ENCODE results near the gene SERPINB6. TPM values are rescaled to one million over a fixed set of nuclear protein-coding genes. Genes with fewer than 3 reads are reported as not detected.

The SERPINB6 gene
- total RNA-seq, 1 experiment from 2014 or later: 39.0 TPM

DNA sequence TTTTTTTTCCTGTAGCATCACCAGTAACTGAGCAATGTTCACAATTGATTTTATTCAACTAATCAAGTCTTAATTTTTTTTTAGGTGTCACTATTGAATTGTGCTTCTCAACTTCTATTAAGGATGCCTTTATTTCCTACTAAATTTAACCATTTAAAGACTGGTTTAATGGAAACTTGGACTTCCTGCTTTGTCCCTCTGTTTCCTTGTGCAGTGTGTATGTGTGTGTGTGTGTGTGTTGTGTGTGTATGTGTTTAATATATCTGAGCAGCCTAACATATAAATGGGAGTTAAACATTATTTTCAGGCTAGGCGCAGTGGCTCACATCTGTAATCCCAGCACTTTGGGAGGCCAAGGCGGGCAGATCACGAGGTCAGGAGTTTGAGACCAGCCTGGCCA is 1.8 kb downstream of the SERPINB6 start:
- H3K36me3 Mint-ChIP-seq (ENCODE audit: insufficient read depth in 1 of 3, low read depth in 3 of 3): no peaks in the 10 kb centered on the region; a peak in 2 of 7 replicates
- Histone ChIP-seq H4K20me1 (ENCODE audit: control insufficient read depth, insufficient read depth, insufficient read length) (no peaks in the 10 kb centered on the region), H2BK120ac (ENCODE audit: low read depth, low read length, poor library complexity, severe bottlenecking) (no peak overlapping the region), H2AK5ac (ENCODE audit: insufficient read length, low read length) (no peak overlapping the region), H3K14ac (ENCODE audit: insufficient read depth, low read length) (no peak overlapping the region), H4K91ac (ENCODE audit: insufficient read length, low read depth, low read length) (no peak overlapping the region), H3T11ph (ENCODE audit: low read length) (no peak overlapping the region), H2AFZ (ENCODE audit: low read length) (no peak overlapping the region), H3K79me1 (ENCODE audit: insufficient read depth, low read depth, low read length, poor library complexity, severe bottlenecking) (no peaks in the 10 kb centered on the region), H3K23ac (ENCODE audit: insufficient read length, low read depth, low read length) (no peak overlapping the region), H2BK20ac (ENCODE audit: low read depth, low read length, poor library complexity, severe bottlenecking) (no peak overlapping the region), H2BK12ac (ENCODE audit: insufficient read length, low read depth, low read length) (no peak overlapping the region), H3K4ac (ENCODE audit: low read depth, low read length) (no peak overlapping the region), H3K79me2 (ENCODE audit: insufficient read depth, low read length) (no peaks in the 10 kb centered on the region), H4K8ac (replicated peaks; ENCODE audit: insufficient read length, low read depth, low read length) (no peak overlapping the region), H3K18ac (ENCODE audit: insufficient read length, low read depth, low read length) (no peak overlapping the region), H3K4me2 (ENCODE audit: insufficient read depth, insufficient read length, low read length) (no peak overlapping the region), H3K9ac (ENCODE audit: extremely low read depth, insufficient read length, low read length) (no peak overlapping the region), H3K23me2 (ENCODE audit: insufficient read length, low read depth, low read length, poor library complexity, severe bottlenecking) (peaks cover 6% of the 10 kb centered on the region), H3K27ac (ENCODE audit: insufficient read length, low read depth, low read length) (no peak overlapping the region), H3K9me3 (ENCODE audit: control insufficient read depth, low read depth, low read length) (no peaks in the 10 kb centered on the region), H2BK15ac (ENCODE audit: low read depth, low read length) (no peak overlapping the region), H3K27me3 (ENCODE audit: insufficient read depth, low read length) (no peaks in the 10 kb centered on the region), H3K4me1 (ENCODE audit: insufficient read depth, low read length) (peaks cover 3% of the 10 kb centered on the region; the same call in 1 of the 2 replicates), H2BK5ac (ENCODE audit: insufficient read length, low read length) (no peak overlapping the region), H3K56ac (ENCODE audit: insufficient read length, low read depth, low read length) (no peak overlapping the region), H4K5ac (ENCODE audit: insufficient read length, low read depth, low read length) (no peak overlapping the region)
- TF ChIP-seq, protein P1, sequence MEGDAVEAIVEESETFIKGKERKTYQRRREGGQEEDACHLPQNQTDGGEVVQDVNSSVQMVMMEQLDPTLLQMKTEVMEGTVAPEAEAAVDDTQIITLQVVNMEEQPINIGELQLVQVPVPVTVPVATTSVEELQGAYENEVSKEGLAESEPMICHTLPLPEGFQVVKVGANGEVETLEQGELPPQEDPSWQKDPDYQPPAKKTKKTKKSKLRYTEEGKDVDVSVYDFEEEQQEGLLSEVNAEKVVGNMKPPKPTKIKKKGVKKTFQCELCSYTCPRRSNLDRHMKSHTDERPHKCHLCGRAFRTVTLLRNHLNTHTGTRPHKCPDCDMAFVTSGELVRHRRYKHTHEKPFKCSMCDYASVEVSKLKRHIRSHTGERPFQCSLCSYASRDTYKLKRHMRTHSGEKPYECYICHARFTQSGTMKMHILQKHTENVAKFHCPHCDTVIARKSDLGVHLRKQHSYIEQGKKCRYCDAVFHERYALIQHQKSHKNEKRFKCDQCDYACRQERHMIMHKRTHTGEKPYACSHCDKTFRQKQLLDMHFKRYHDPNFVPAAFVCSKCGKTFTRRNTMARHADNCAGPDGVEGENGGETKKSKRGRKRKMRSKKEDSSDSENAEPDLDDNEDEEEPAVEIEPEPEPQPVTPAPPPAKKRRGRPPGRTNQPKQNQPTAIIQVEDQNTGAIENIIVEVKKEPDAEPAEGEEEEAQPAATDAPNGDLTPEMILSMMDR (conservative IDR thresholded peaks at IDR 0.05): no peak
- no peak overlapping the region for H3K4me3 Mint-ChIP-seq
- H3K27me3 Mint-ChIP-seq (ENCODE audit: low read depth): peaks cover 11% of the 10 kb centered on the region; the same call in 1 of the 2 replicates
- peaks cover 22 to 26% of the 10 kb centered on the region in 2 experiments for H3K4me1 Mint-ChIP-seq
- DNase-seq: no peak
- no peak overlapping the region for H3K27ac Mint-ChIP-seq
- H3K9me3 Mint-ChIP-seq: peaks cover 0 to 4% of the 10 kb centered on the region in 2 experiments; a peak in 2 of 5 replicates
- no CpG with 5 or more reads among the region's 3 CpGs for WGBS (ENCODE audit: extremely low coverage, insufficient read length, low lambda C conversion rate)

All from H9 (cell line).